GM12873 (cell line): Measurements from ENCODE around the gene ERFL.

Source experiments
- CTCF ChIP-seq: IDR thresholded peaks from 2 replicates; pipeline ENCODE4 v1.5.1; 2012; ENCODE audit warnings: low read depth, mild to moderate bottlenecking, moderate library complexity, low read length, control low read depth; ENCODE audit not compliant: insufficient read depth; ENCODE audit errors: missing control alignments

ERFL gene

GRCh38 chr19:41869374-41869955, 58.8 kb downstream of the ERFL start:
- no peak for TF ChIP-seq CTCF

GRCh38 chr19:41868989-41869300, 59.3 kb downstream of the ERFL start:
- TF ChIP-seq CTCF = no peak

- no peak for TF ChIP-seq CTCF
Observed at GRCh38 chr19:41868120-41868988, 59.9 kb downstream of the ERFL start.

GRCh38 chr19:41866284-41866683, 62.0 kb downstream of the ERFL start:
- TF ChIP-seq CTCF = no peak

- no peak for TF ChIP-seq CTCF
Observed at GRCh38 chr19:41864374-41864773, 63.9 kb downstream of the ERFL start.

- TF ChIP-seq CTCF = no peak
Observed at GRCh38 chr19:41863209-41863931, 64.9 kb downstream of the ERFL start.

GRCh38 chr19:41862445-41862986, 65.7 kb downstream of the ERFL start:
- TF ChIP-seq CTCF = no peak
